GM12892 (cell line): Measurements from ENCODE around the gene AMPD1.

ENCODE experiments used
- POLR2A ChIP-seq: IDR thresholded peaks from 2 replicates; pipeline ENCODE4 v1.6.1; 2011; ENCODE audit warnings: low read depth, low read length, control low read depth
- POLR2AphosphoS5 ChIP-seq: IDR thresholded peaks from 2 replicates; pipeline ENCODE4 v1.6.1; 2011; ENCODE audit warnings: low read depth, low read length, control low read depth
- TAF1 ChIP-seq: IDR thresholded peaks from 2 replicates; pipeline ENCODE4 v1.6.1; 2011; ENCODE audit warnings: low read depth, mild to moderate bottlenecking, control low read depth, low read length, borderline replicate concordance

DNA sequence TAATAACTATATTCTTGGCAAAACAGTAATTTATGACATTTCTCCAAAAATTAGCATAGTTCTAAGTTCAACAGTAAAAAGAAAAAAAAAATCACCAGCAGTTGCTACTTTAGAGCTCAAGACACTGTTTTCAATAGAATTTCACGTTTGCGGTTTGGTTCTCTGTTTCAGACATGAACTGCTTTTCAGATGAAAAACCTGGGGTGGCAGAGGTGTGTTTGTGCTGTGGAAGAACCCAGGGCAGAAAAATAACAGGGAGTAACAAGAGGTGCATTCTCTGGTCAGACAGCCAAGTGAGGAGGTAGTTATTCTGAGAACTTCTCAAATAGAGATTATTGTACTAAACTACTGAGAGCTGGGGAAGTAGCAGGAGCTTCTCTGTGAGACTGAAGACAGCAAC lies 12.3 kb upstream of the AMPD1 start:
- no peak for TF ChIP-seq POLR2A
- TF ChIP-seq POLR2AphosphoS5, result no peak
- no peak for TF ChIP-seq TAF1
